Tibial nerve (tissue), 4 donors: ENCODE measurements around the gene DGKQ.

Experiments
- CTCF ChIP-seq, 5 experiments: fragments of 200-600 bp in 3 of 5; fragments of 450-650 bp in 2 of 5; sonication (generic) in 3 of 5; IDR thresholded peaks; one replicate each; pipeline ENCODE4 v1.5.1; 2016 to 2019; ENCODE audit warnings: antibody characterized with exemption in 5 of 5, mild to moderate bottlenecking in 3 of 5, moderate library complexity in 2 of 5
- EP300 ChIP-seq, 2 donors: sonication (generic); formaldehyde crosslinking; IDR thresholded peaks; one replicate each; pipeline ENCODE4 v1.6.1; 2017; ENCODE audit warnings: antibody characterized with exemption in 2 of 2, mild to moderate bottlenecking in 1 of 2
- POLR2A ChIP-seq, 2 donors: fragments of 450-650 bp; IDR thresholded peaks; one replicate each; pipeline ENCODE4 v1.6.1; 2017; ENCODE audit warnings: antibody characterized with exemption in 2 of 2, mild to moderate bottlenecking in 2 of 2, moderate library complexity in 2 of 2

- TF ChIP-seq CTCF (IDR thresholded peaks at IDR 0.05) (no peak), POLR2A (IDR thresholded peaks at IDR 0.05) (no peak), EP300 (IDR thresholded peaks at IDR 0.05) (no peak)
Measured at GRCh38 chr4:950136-951020, 23.0 kb downstream of the DGKQ start.
